NK-92 treated with Interleukin-12 subunit alpha and Interleukin-12 subunit beta, amount 100 ng/mL, for 24 hours (cell line): ENCODE measurements around the gene UNC13A.

Experiments
- DNase-seq: peaks from one replicate; lab custom pipeline; 2025; lab: John Stamatoyannopoulos, UW

Gene UNC13A

GRCh38 chr19:17687857-17688784 lies at the start of gene UNC13A:
TSS of gene UNC13A (minus strand) at chr19:17688354. CDS start at chr19:17688199, 155 bp downstream.
- DNase-seq: no peak

- no peak for DNase-seq
Measured at GRCh38 chr19:17737690-17738153, 49.6 kb upstream of the UNC13A start.

GRCh38 chr19:17735410-17735809 lies 47.3 kb upstream of the UNC13A start:
- DNase-seq: no peak

GRCh38 chr19:17734146-17734545 lies 46.0 kb upstream of the UNC13A start:
- no peak for DNase-seq

- DNase-seq: no peak
Measured at GRCh38 chr19:17733127-17733526, 45.0 kb upstream of the UNC13A start.

- DNase-seq: no peak
Measured at GRCh38 chr19:17727843-17728242, 39.7 kb upstream of the UNC13A start.

- DNase-seq: no peak
Measured at GRCh38 chr19:17726964-17727773, 39.0 kb upstream of the UNC13A start.

GRCh38 chr19:17726136-17726741 lies 38.1 kb upstream of the UNC13A start:
- no peak for DNase-seq

- no peak for DNase-seq
Measured at GRCh38 chr19:17725422-17726078, 37.4 kb upstream of the UNC13A start.

GRCh38 chr19:17724655-17725054 lies 36.5 kb upstream of the UNC13A start:
- no peak for DNase-seq

GRCh38 chr19:17722655-17723240 lies 34.6 kb upstream of the UNC13A start:
- no peak for DNase-seq

GRCh38 chr19:17721821-17722220 lies 33.7 kb upstream of the UNC13A start:
- DNase-seq: no peak

- no peak for DNase-seq
Measured at GRCh38 chr19:17721111-17721628, 33.0 kb upstream of the UNC13A start.

- DNase-seq: no peak
Measured at GRCh38 chr19:17720440-17720839, 32.3 kb upstream of the UNC13A start.

- DNase-seq: no peak
Measured at GRCh38 chr19:17719730-17720400, 31.7 kb upstream of the UNC13A start.

- peak; percentile 53 for DNase-seq
Measured at GRCh38 chr19:17718947-17719711, 31.0 kb upstream of the UNC13A start, which contains the start of gene MAP1S. TSS of gene MAP1S (plus strand) at chr19:17719480. CDS start at chr19:17719503, 23 bp downstream.

GRCh38 chr19:17718550-17718946 lies 30.4 kb upstream of the UNC13A start:
- DNase-seq: no peak

- DNase-seq: no peak
Measured at GRCh38 chr19:17716309-17716929, 28.3 kb upstream of the UNC13A start.

GRCh38 chr19:17711851-17712250 lies 23.7 kb upstream of the UNC13A start:
- no peak for DNase-seq
